GM12892 (cell line): ENCODE measurements around the gene HOXB9.

Experiments
- POLR2A ChIP-seq: IDR thresholded peaks from 2 replicates; pipeline ENCODE4 v1.6.1; 2011; ENCODE audit warnings: low read depth, low read length, control low read depth
- POLR2AphosphoS5 ChIP-seq: IDR thresholded peaks from 2 replicates; pipeline ENCODE4 v1.6.1; 2011; ENCODE audit warnings: low read depth, low read length, control low read depth

- TF ChIP-seq POLR2A (no peak), POLR2AphosphoS5 (no peak)
These were observed 1.3 kb downstream of the HOXB9 start for GRCh38 chr17:48624544-48625494.
